HG02938 (cell line): ENCODE data around the gene KIAA2012.

ENCODE experiments used
- ATAC-seq: cut with Tn5 transposase; IDR thresholded peaks from one replicate; pipeline ENCODE4 v1.9.1; 2021; ENCODE audit warnings: mild to moderate bottlenecking, moderate library complexity; ENCODE audit not compliant: unreplicated experiment

The KIAA2012 gene

GRCh38 chr2:202072737-202073401 is at the start of gene KIAA2012:
TSS of gene KIAA2012 (plus strand) at chr2:202073255. CDS start at chr2:202073628, 373 bp downstream.
- ATAC-seq = no peak

- ATAC-seq = no peak
Observed at GRCh38 chr2:202023904-202024266, 49.2 kb upstream of the KIAA2012 start.

GRCh38 chr2:202024871-202025270 is 48.2 kb upstream of the KIAA2012 start:
- no peak for ATAC-seq

- no peak for ATAC-seq
Observed at GRCh38 chr2:202025816-202026215, 47.2 kb upstream of the KIAA2012 start.

- no peak for ATAC-seq
Observed at GRCh38 chr2:202026507-202026906, 46.5 kb upstream of the KIAA2012 start.

GRCh38 chr2:202030691-202031090 is 42.4 kb upstream of the KIAA2012 start:
- ATAC-seq = no peak

GRCh38 chr2:202031246-202031951 is 41.7 kb upstream of the KIAA2012 start:
- no peak for ATAC-seq

- ATAC-seq = peak; percentile 22
Observed at GRCh38 chr2:202032846-202033316, 40.2 kb upstream of the KIAA2012 start.

- peak; percentile 64 for ATAC-seq
Observed at GRCh38 chr2:202033317-202034248, 39.5 kb upstream of the KIAA2012 start, which contains the start of gene FZD7. TSS of gene FZD7 (plus strand) at chr2:202033855. CDS start at chr2:202034648, 793 bp downstream.

- ATAC-seq = peak; percentile 15
Observed at GRCh38 chr2:202034249-202035088, 38.6 kb upstream of the KIAA2012 start.

- no peak for ATAC-seq
Observed at GRCh38 chr2:202035089-202035940, 37.7 kb upstream of the KIAA2012 start.

- ATAC-seq = no peak
Observed at GRCh38 chr2:202035941-202036372, 37.1 kb upstream of the KIAA2012 start.

- no peak for ATAC-seq
Observed at GRCh38 chr2:202036601-202037037, 36.4 kb upstream of the KIAA2012 start.

- no peak for ATAC-seq
Observed at GRCh38 chr2:202037086-202037485, 36.0 kb upstream of the KIAA2012 start.

GRCh38 chr2:202038471-202039277 is 34.4 kb upstream of the KIAA2012 start:
- ATAC-seq = no peak

- no peak for ATAC-seq
Observed at GRCh38 chr2:202039278-202040078, 33.6 kb upstream of the KIAA2012 start.

- ATAC-seq = no peak
Observed at GRCh38 chr2:202040079-202040844, 32.8 kb upstream of the KIAA2012 start.
